Heart left ventricle (tissue), 16 donors: Measurements from ENCODE around the gene TYROBP. TPM values are rescaled to one million over a fixed set of nuclear protein-coding genes. Genes with fewer than 3 reads are reported as not detected.

Experiments used
- ATAC-seq, 4 donors: fragments of 200-7000 bp; cut with Tn5 transposase; one replicate each; pipeline ENCODE4 v1.9.1; 2020 to 2022; ENCODE audit warnings: moderate library complexity in 4 of 4, mild to moderate bottlenecking in 3 of 4, moderate number of reproducible peaks in 1 of 4
- DNase-seq, 5 donors: peaks; one replicate each; pipeline ENCODE4 v3.0.0-alpha.2; 2020
- H3K27ac ChIP-seq, 12 donors: fragments of 200-600 bp; sonication (generic) in 4 of 12; one replicate each; pipeline versions ENCODE4 v1.5.0 to v1.8.0; 2016 to 2022; ENCODE audit warnings: mild to moderate bottlenecking in 2 of 12
- H3K27me3 ChIP-seq, 9 donors: fragments of 200-600 bp; sonication (generic) in 2 of 9; one replicate each; pipeline versions ENCODE4 v1.5.1 to v1.8.0; 2016 to 2022; ENCODE audit warnings: mild to moderate bottlenecking in 3 of 9
- H3K36me3 ChIP-seq, 9 donors: fragments of 200-600 bp; sonication (generic) in 2 of 9; one replicate each; pipeline versions ENCODE4 v1.5.0 to v1.8.0; 2018 to 2022; ENCODE audit warnings: mild to moderate bottlenecking in 2 of 9
- H3K4me1 ChIP-seq, 12 donors: fragments of 200-600 bp; sonication (generic) in 4 of 12; one replicate each; pipeline versions ENCODE4 v1.5.0 to v1.8.0; 2016 to 2022; ENCODE audit warnings: mild to moderate bottlenecking in 3 of 12
- H3K4me3 ChIP-seq, 12 donors: fragments of 200-600 bp; sonication (generic) in 4 of 12; one replicate each; pipeline versions ENCODE4 v1.5.0 to v1.8.0; 2017 to 2022; ENCODE audit warnings: mild to moderate bottlenecking in 9 of 12, moderate library complexity in 4 of 12
- H3K9me3 ChIP-seq, 12 donors: fragments of 200-600 bp; sonication (generic) in 4 of 12; one replicate each; pipeline versions ENCODE4 v1.5.0 to v1.8.0; 2016 to 2022; ENCODE audit warnings: mild to moderate bottlenecking in 1 of 12
- POLR2A ChIP-seq, 2 donors: fragments of 450-650 bp; IDR thresholded peaks; one replicate each; pipeline ENCODE4 v1.6.1; 2017; ENCODE audit warnings: antibody characterized with exemption in 2 of 2, mild to moderate bottlenecking in 2 of 2, moderate library complexity in 2 of 2
- WGBS, 4 donors: extraction: QIAGEN DNeasy Blood & Tissue Kit in 2 of 4; methylation state at CpG; one replicate each; pipeline versions ENCODE4 v1.1.5 to v1.1.7; 2013 to 2018; 5-methylcytosine and 5-hydroxymethylcytosine counted together
- intact Hi-C, 10 donors: fragments of 100-400 bp; cut with DNase I; formaldehyde crosslinking; loops; one replicate each; pipeline versions ENCODE4 v1.11.1 to v1.14.2; 2022
- polyA plus RNA-seq, 2 donors: library from polyadenylated mRNA; stranded (reverse); fragments of 200-250 nt; gene quantifications; one replicate each; pipeline ENCODE4 v1.2.3, GENCODE V29; 2013
- total RNA-seq, 9 donors: library from RNA; depleted of rRNA in 2 of 9; stranded (reverse); fragments of >200 nt in 2 of 9; fragmentation: NEBNext Ultra II Directional in 3 of 9; extraction: Animal tissue kit (Norgen Biotek cat#: 25700) in 3 of 9; gene quantifications; one replicate each; pipeline versions ENCODE4 v1.1.0 to v1.2.4, GENCODE V29; 2016 to 2023
- TF ChIP-seq, protein P1 (sequence below), 12 donors: fragments of 200-600 bp; sonication (generic) in 4 of 12; IDR thresholded peaks; one replicate each; pipeline versions ENCODE4 v1.5.0 to v1.8.0; 2018 to 2022; ENCODE audit warnings: antibody characterized with exemption in 12 of 12, mild to moderate bottlenecking in 5 of 12
- donor health status: ischemic (EF 13 %, LVEDD 7.1; RV severe dilation, severe dysfunction).
- donor health status: healthy with polysubstance abuse.
- donor health status: DM: no; HTN: yes; CAD: no.
- donor health status: DM: no; HTN: no; CAD: no.
- donor health status: ischemic (EF 25% LVEDD 6.9; RV normal size, moderate dysfunction).
- donor health status: ischemic (EF 25% LVEDD 5.7; RV mildly dilated, moderate dysfunction).
- donor health status: healthy.
- donor health status: DM: yes; HTN: yes; CAD: no.
- donor health status: ischemic (EF 35%, LVEDD 5.7; RV mildly dilated, moderate dysfunction).
- donor health status: nonischemic (EF 11% LVEDD 7.7; RV severe dilation, severe dysfunction).
- donor health status: DM: yes; HTN: yes; CAD: no.
- donor health status: PGD.
- donor health status: ischemic (EF 29% LVEDD 5.4; RV normal size, mild dysfunction).
- donor health status: nonischemic (EF 23%, LVEDD 6.1; RV moderate dilation, normal function).

TYROBP gene
- total and polyA plus RNA-seq, 11 donors = 12.6 to 237 (median 19.4) TPM

DNA sequence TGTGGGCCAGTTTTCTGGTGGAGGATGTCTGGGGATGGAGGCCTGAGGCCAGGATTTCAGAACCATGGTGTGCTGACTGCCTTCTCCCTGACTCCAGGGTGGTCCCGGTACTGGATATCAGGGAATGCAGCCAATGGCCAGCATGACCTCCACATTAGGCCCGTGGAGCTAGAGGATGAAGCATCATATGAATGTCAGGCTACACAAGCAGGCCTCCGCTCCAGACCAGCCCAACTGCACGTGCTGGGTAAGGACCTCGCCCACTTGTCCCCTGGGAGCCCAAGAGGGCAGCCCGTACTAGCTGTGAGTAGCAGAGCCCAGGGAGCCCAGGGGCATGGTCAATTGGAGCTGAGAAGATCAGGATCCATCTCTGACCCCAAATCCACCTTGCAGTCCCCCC is 49.8 kb downstream of the TYROBP start:
- no peak overlapping the region for H3K27ac ChIP-seq
- ATAC-seq (no peak), DNase-seq (no peak)
- H3K36me3 ChIP-seq = no peaks in the 10 kb centered on the region
- H3K9me3 ChIP-seq = no peaks in the 10 kb centered on the region
- intact Hi-C loops = no loop called here
- H3K4me1 ChIP-seq = peaks cover 0 to 22% (median 11%) of the 10 kb centered on the region in 12 donors
- H3K4me3 ChIP-seq = no peak overlapping the region
- no peak for TF ChIP-seq POLR2A (IDR thresholded peaks at IDR 0.05)
- TF ChIP-seq, protein P1, sequence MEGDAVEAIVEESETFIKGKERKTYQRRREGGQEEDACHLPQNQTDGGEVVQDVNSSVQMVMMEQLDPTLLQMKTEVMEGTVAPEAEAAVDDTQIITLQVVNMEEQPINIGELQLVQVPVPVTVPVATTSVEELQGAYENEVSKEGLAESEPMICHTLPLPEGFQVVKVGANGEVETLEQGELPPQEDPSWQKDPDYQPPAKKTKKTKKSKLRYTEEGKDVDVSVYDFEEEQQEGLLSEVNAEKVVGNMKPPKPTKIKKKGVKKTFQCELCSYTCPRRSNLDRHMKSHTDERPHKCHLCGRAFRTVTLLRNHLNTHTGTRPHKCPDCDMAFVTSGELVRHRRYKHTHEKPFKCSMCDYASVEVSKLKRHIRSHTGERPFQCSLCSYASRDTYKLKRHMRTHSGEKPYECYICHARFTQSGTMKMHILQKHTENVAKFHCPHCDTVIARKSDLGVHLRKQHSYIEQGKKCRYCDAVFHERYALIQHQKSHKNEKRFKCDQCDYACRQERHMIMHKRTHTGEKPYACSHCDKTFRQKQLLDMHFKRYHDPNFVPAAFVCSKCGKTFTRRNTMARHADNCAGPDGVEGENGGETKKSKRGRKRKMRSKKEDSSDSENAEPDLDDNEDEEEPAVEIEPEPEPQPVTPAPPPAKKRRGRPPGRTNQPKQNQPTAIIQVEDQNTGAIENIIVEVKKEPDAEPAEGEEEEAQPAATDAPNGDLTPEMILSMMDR (IDR thresholded peaks at IDR 0.05) = no peak
- 70 to 87% (median 80%) methylated on average over 2 to 6 of the region's 6 CpGs for WGBS, 4 donors
- H3K27me3 ChIP-seq = peaks cover 32 to 97% (median 64%) of the 10 kb centered on the region in 9 donors

DNA sequence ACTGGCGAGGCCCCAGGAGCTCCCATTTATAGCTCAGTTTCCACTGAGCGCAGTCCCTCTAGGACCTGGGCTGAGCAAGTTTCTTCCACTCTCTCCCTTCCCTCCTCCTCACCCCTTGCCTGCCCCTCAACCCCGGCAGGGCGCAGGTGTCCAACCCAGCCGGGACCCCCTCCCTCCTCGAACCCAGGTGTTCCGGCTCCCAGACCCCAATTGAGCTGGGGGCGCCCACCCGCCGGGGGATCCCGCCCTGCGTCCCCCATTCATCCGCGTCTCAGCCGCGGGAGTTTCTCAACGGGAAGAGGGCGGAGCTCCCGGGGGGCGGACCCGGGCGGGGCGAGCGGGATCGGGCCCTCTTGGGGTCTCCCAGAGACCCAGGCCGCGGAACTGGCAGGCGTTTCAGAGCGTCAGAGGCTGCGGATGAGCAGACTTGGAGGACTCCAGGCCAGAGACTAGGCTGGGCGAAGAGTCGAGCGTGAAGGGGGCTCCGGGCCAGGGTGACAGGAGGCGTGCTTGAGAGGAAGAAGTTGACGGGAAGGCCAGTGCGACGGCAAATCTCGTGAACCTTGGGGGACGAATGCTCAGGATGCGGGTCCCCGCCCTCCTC is 51.4 kb downstream of the TYROBP start, which contains the start of gene KIRREL2:
KIRREL2 (plus strand) TSS at position 366 of the 604 bp plus-strand sequence; CDS start at position 575, 209 bp downstream.
- peak in 2 of 4 donors; percentile 35 to 51 for ATAC-seq
- peaks cover 26 to 95% (median 63%) of the 10 kb centered on the region in 9 donors for H3K27me3 ChIP-seq

More for the DNA sequence above, 51.4 kb downstream of the TYROBP start, which contains the start of gene KIRREL2:
- intact Hi-C loops = no loop called here
- Histone ChIP-seq H3K9me3 (no peaks in the 10 kb centered on the region), H3K36me3 (no peaks in the 10 kb centered on the region), H3K4me1 (peaks cover 0 to 22% (median 11%) of the 10 kb centered on the region in 12 donors), H3K4me3 (peak within 1 kb of the TSS; percentile 21 to 63 (median 48)), H3K27ac (no peak within 1 kb of the TSS)
- TF ChIP-seq, protein P1 (IDR thresholded peaks at IDR 0.05) = no peak
- no peak for TF ChIP-seq POLR2A (IDR thresholded peaks at IDR 0.05)
- no peak for DNase-seq
- WGBS, 4 donors = 0 to 1% (median 1%) methylated on average over 32 to 42 of the region's 42 CpGs

Other genes with a start within 250 kb of the TYROBP start
- gene UPK1A, start 241.8 kb downstream of the TYROBP start, total RNA-seq = not detected
- gene UPK1A, start 241.8 kb downstream of the TYROBP start, polyA plus RNA-seq = not detected
- gene ZBTB32, start 203.7 kb downstream of the TYROBP start, total RNA-seq = under 1 TPM in 1 of 9 donors, not detected in 8; 0.24 TPM
- gene ZBTB32, start 203.7 kb downstream of the TYROBP start, polyA plus RNA-seq = not detected
- gene KMT2B, start 190.3 kb downstream of the TYROBP start, total RNA-seq = 10 to 100 TPM; 11.3 to 24.5 (median 15.7) TPM
- gene KMT2B, start 190.3 kb downstream of the TYROBP start, polyA plus RNA-seq = 10 to 100 TPM; 13.9 to 15.8 TPM
- 10 to 100 TPM in 1 of 9 donors, 1 to 10 TPM in 7, under 1 TPM in 1; 0.74 to 25.2 (median 3.6) TPM for gene IGFLR1, start 165.8 kb downstream of the TYROBP start, total RNA-seq
- gene IGFLR1, start 165.8 kb downstream of the TYROBP start, polyA plus RNA-seq = 10 to 100 TPM in 1 of 2 donors, 1 to 10 TPM in 1; 3.4 to 10.8 TPM
- gene U2AF1L4, start 162.9 kb downstream of the TYROBP start, total RNA-seq = 10 to 100 TPM; 14.3 to 32.8 (median 20.9) TPM
- gene U2AF1L4, start 162.9 kb downstream of the TYROBP start, polyA plus RNA-seq = 10 to 100 TPM in 1 of 2 donors, 1 to 10 TPM in 1; 7.2 to 27.1 TPM
- 10 to 100 TPM; 25.2 to 69.0 (median 40.9) TPM for gene PSENEN, start 162.6 kb downstream of the TYROBP start, total RNA-seq
- 10 to 100 TPM; 52.6 to 95.1 TPM for gene PSENEN, start 162.6 kb downstream of the TYROBP start, polyA plus RNA-seq
- gene LIN37, start 159.7 kb downstream of the TYROBP start, total RNA-seq = 10 to 100 TPM in 3 of 9 donors, 1 to 10 TPM in 6; 3.7 to 12.2 (median 7.6) TPM
- gene LIN37, start 159.7 kb downstream of the TYROBP start, polyA plus RNA-seq = 10 to 100 TPM; 20.1 to 23.0 TPM
- gene HSPB6, start 151.3 kb downstream of the TYROBP start, total RNA-seq = 1,000 to 10,000 TPM in 1 of 9 donors, 100 to 1,000 TPM in 8; 226 to 1,012 (median 652) TPM
- 100 to 1,000 TPM; 156 to 457 TPM for gene HSPB6, start 151.3 kb downstream of the TYROBP start, polyA plus RNA-seq
- 10 to 100 TPM in 4 of 9 donors, 1 to 10 TPM in 5; 1.9 to 19.7 (median 9.7) TPM for gene PROSER3, start 150.1 kb downstream of the TYROBP start, total RNA-seq
- gene PROSER3, start 150.1 kb downstream of the TYROBP start, polyA plus RNA-seq = 10 to 100 TPM in 1 of 2 donors, 1 to 10 TPM in 1; 6.0 to 12.8 TPM
- gene ARHGAP33, start 132.7 kb downstream of the TYROBP start, total RNA-seq = 1 to 10 TPM in 8 of 9 donors, under 1 TPM in 1; 0.50 to 7.8 (median 5.7) TPM
- 1 to 10 TPM; 3.2 to 3.4 TPM for gene ARHGAP33, start 132.7 kb downstream of the TYROBP start, polyA plus RNA-seq
- not detected for gene PRODH2, start 95.5 kb downstream of the TYROBP start, total RNA-seq
- gene PRODH2, start 95.5 kb downstream of the TYROBP start, polyA plus RNA-seq = not detected
- gene NPHS1, start 55.8 kb downstream of the TYROBP start, total RNA-seq = 1 to 10 TPM in 1 of 9 donors, not detected in 8; 1.0 TPM
- gene NPHS1, start 55.8 kb downstream of the TYROBP start, polyA plus RNA-seq = not detected
- gene KIRREL2, start 51.4 kb downstream of the TYROBP start, total RNA-seq = under 1 TPM in 1 of 9 donors, not detected in 8; 0.77 TPM
- not detected for gene KIRREL2, start 51.4 kb downstream of the TYROBP start, polyA plus RNA-seq
- gene APLP1, start 39.7 kb downstream of the TYROBP start, total RNA-seq = 10 to 100 TPM in 8 of 9 donors, 1 to 10 TPM in 1; 8.9 to 44.3 (median 25.3) TPM
- gene APLP1, start 39.7 kb downstream of the TYROBP start, polyA plus RNA-seq = 10 to 100 TPM in 1 of 2 donors, 1 to 10 TPM in 1; 2.1 to 19.0 TPM
- gene NFKBID, start 7.8 kb downstream of the TYROBP start, total RNA-seq = 10 to 100 TPM in 1 of 9 donors, 1 to 10 TPM in 7, under 1 TPM in 1; 0.79 to 12.3 (median 3.0) TPM
- 1 to 10 TPM; 2.8 to 3.1 TPM for gene NFKBID, start 7.8 kb downstream of the TYROBP start, polyA plus RNA-seq
- 10 to 100 TPM in 2 of 9 donors, 1 to 10 TPM in 6, not detected in 1; 2.3 to 31.7 (median 4.7) TPM for gene HCST, start 5.8 kb downstream of the TYROBP start, total RNA-seq
- gene HCST, start 5.8 kb downstream of the TYROBP start, polyA plus RNA-seq = 10 to 100 TPM in 1 of 2 donors, 1 to 10 TPM in 1; 3.2 to 10.1 TPM
- gene LRFN3, start 28.1 kb upstream of the TYROBP start, total RNA-seq = 10 to 100 TPM in 3 of 9 donors, 1 to 10 TPM in 6; 4.5 to 18.6 (median 8.5) TPM
- gene LRFN3, start 28.1 kb upstream of the TYROBP start, polyA plus RNA-seq = 10 to 100 TPM in 1 of 2 donors, 1 to 10 TPM in 1; 6.3 to 14.7 TPM
- gene SDHAF1, start 86.9 kb upstream of the TYROBP start, total RNA-seq = 10 to 100 TPM in 8 of 9 donors, 1 to 10 TPM in 1; 9.7 to 41.8 (median 11.4) TPM
- 10 to 100 TPM in 1 of 2 donors, 1 to 10 TPM in 1; 9.8 to 18.5 TPM for gene SDHAF1, start 86.9 kb upstream of the TYROBP start, polyA plus RNA-seq
- under 1 TPM in 5 of 9 donors, not detected in 4; 0.12 to 0.50 (median 0.19) TPM for gene SYNE4, start 100.5 kb upstream of the TYROBP start, total RNA-seq
- gene SYNE4, start 100.5 kb upstream of the TYROBP start, polyA plus RNA-seq = under 1 TPM; 0.15 to 0.17 TPM
- 10 to 100 TPM in 6 of 9 donors, 1 to 10 TPM in 3; 7.3 to 22.5 (median 11.5) TPM for gene ALKBH6, start 105.9 kb upstream of the TYROBP start, total RNA-seq
- gene ALKBH6, start 105.9 kb upstream of the TYROBP start, polyA plus RNA-seq = 10 to 100 TPM; 13.4 TPM
- 1 to 10 TPM; 2.2 to 8.0 (median 4.3) TPM for gene CLIP3, start 124.6 kb upstream of the TYROBP start, total RNA-seq
- 1 to 10 TPM; 1.3 TPM for gene CLIP3, start 124.6 kb upstream of the TYROBP start, polyA plus RNA-seq
- 1 to 10 TPM; 2.3 to 6.0 (median 4.3) TPM for gene THAP8, start 146.0 kb upstream of the TYROBP start, total RNA-seq
- 1 to 10 TPM; 6.0 to 7.3 TPM for gene THAP8, start 146.0 kb upstream of the TYROBP start, polyA plus RNA-seq
- 10 to 100 TPM in 3 of 9 donors, 1 to 10 TPM in 6; 2.5 to 24.3 (median 7.7) TPM for gene WDR62, start 146.6 kb upstream of the TYROBP start, total RNA-seq
- 10 to 100 TPM in 1 of 2 donors, 1 to 10 TPM in 1; 1.4 to 20.6 TPM for gene WDR62, start 146.6 kb upstream of the TYROBP start, polyA plus RNA-seq
- not detected for gene OVOL3, start 202.8 kb upstream of the TYROBP start, total RNA-seq
- gene OVOL3, start 202.8 kb upstream of the TYROBP start, polyA plus RNA-seq = not detected
- gene POLR2I, start 206.6 kb upstream of the TYROBP start, total RNA-seq = 100 to 1,000 TPM in 5 of 9 donors, 10 to 100 TPM in 4; 80.4 to 153 (median 107) TPM
- gene POLR2I, start 206.6 kb upstream of the TYROBP start, polyA plus RNA-seq = 100 to 1,000 TPM in 1 of 2 donors, 10 to 100 TPM in 1; 93.1 to 180 TPM
- 100 to 1,000 TPM in 6 of 9 donors, 10 to 100 TPM in 3; 89.8 to 146 (median 111) TPM for gene TBCB, start 207.2 kb upstream of the TYROBP start, total RNA-seq
- gene TBCB, start 207.2 kb upstream of the TYROBP start, polyA plus RNA-seq = 100 to 1,000 TPM; 109 to 171 TPM
- 1,000 to 10,000 TPM in 1 of 9 donors, 100 to 1,000 TPM in 8; 272 to 1,054 (median 860) TPM for gene CAPNS1, start 231.8 kb upstream of the TYROBP start, total RNA-seq
- 1,000 to 10,000 TPM in 1 of 2 donors, 100 to 1,000 TPM in 1; 956 to 1,083 TPM for gene CAPNS1, start 231.8 kb upstream of the TYROBP start, polyA plus RNA-seq
- gene COX7A1, start 244.2 kb upstream of the TYROBP start, total RNA-seq = 1,000 to 10,000 TPM in 7 of 9 donors, 100 to 1,000 TPM in 2; 414 to 2,982 (median 2,187) TPM
- 1,000 to 10,000 TPM in 1 of 2 donors, 100 to 1,000 TPM in 1; 470 to 2,188 TPM for gene COX7A1, start 244.2 kb upstream of the TYROBP start, polyA plus RNA-seq